SHP77 treated with DMSO at 0.1 percent for 48 hours (cell line): ENCODE results near the gene PCSK7.

Source experiments
- DNase-seq: peaks from one replicate; lab custom pipeline; 2025; lab: John Stamatoyannopoulos, UW

The PCSK7 gene

GRCh38 chr11:117181586-117182550 lies 50.0 kb downstream of the PCSK7 start:
- DNase-seq = no peak

- peak; percentile 68 for DNase-seq
Measured at GRCh38 chr11:117180661-117181585, 51.0 kb downstream of the PCSK7 start.

- DNase-seq = no peak
Measured at GRCh38 chr11:117180020-117180419, 51.9 kb downstream of the PCSK7 start.

GRCh38 chr11:117179048-117179999 lies 52.5 kb downstream of the PCSK7 start:
- no peak for DNase-seq

- peak; percentile 74 for DNase-seq
Measured at GRCh38 chr11:117178210-117179034, 53.5 kb downstream of the PCSK7 start, which contains the start of gene SIDT2. Gene SIDT2 (plus strand): TSS chr11:117178743. CDS start chr11:117179264, 521 bp downstream.

GRCh38 chr11:117177534-117178209 lies 54.2 kb downstream of the PCSK7 start:
- DNase-seq = no peak

- no peak for DNase-seq
Measured at GRCh38 chr11:117176186-117176585, 55.7 kb downstream of the PCSK7 start.

GRCh38 chr11:117175781-117176180 lies 56.1 kb downstream of the PCSK7 start:
- no peak for DNase-seq

- DNase-seq = no peak
Measured at GRCh38 chr11:117175104-117175503, 56.8 kb downstream of the PCSK7 start.

- no peak for DNase-seq
Measured at GRCh38 chr11:117172724-117173421, 59.0 kb downstream of the PCSK7 start.

GRCh38 chr11:117171404-117172061 lies 60.3 kb downstream of the PCSK7 start:
- DNase-seq = no peak

GRCh38 chr11:117171007-117171403 lies 60.9 kb downstream of the PCSK7 start:
- no peak for DNase-seq

- DNase-seq = no peak
Measured at GRCh38 chr11:117170210-117170609, 61.7 kb downstream of the PCSK7 start.

- DNase-seq = no peak
Measured at GRCh38 chr11:117169736-117170135, 62.1 kb downstream of the PCSK7 start.

- DNase-seq = no peak
Measured at GRCh38 chr11:117166491-117166890, 65.4 kb downstream of the PCSK7 start.

GRCh38 chr11:117160826-117161225 lies 71.0 kb downstream of the PCSK7 start:
- no peak for DNase-seq

GRCh38 chr11:117159892-117160291 lies 72.0 kb downstream of the PCSK7 start:
- DNase-seq = no peak

- DNase-seq = no peak
Measured at GRCh38 chr11:117157507-117157906, 74.4 kb downstream of the PCSK7 start.

GRCh38 chr11:117154468-117154867 lies 77.4 kb downstream of the PCSK7 start:
- no peak for DNase-seq
